T-helper 1 cell (primary cell): ENCODE measurements around the gene STK35.

ENCODE experiments used
- DNase-seq, 5 donors: peaks; one replicate each; pipeline ENCODE4 v3.0.0-alpha.2; 2012 to 2020
- total RNA-seq, 4 donors: gene quantifications; one replicate each; lab custom pipeline; 2026; lab: John Stamatoyannopoulos, UW

Gene STK35
- 27.4 to 40.9 (median 35.0) reads per million in 4 donors for total RNA-seq

DNA sequence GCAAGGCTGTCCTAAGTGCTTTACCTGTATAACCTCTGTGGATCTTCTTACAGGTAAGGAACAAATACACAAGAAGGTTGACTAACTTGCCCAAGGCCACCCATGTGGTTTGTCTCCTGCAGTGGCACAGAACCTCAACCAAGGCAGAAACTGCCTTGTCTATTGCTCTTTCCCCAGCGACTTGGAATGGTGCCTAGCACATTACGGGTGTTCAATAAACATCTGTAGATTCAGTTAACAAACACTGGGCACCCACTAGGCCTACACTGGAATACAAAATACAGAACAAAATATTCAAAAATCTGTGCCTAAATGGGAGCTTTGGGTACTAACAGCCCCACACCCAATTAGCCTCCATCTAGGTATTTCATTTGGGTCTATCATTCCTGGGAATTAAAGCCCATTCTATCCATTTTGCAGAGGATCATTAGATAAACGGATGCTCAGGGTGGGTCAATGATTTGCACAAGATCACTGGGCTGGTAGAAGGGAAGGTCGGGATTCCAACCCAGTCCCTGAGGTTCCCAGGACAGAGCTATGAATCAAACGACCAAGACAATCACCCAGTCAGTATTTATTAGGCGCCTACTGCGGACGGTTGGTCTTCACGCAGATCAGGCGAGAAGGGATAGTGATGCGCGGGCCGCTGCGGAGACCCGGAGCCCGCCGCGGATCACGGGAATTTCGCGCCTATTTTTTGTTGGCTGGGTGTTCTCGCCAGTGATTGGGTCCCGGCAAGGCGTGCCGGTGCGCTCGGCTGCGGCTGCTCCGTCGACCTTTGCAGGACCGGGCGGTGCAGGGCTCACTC is at the start of gene STK35:
Gene STK35 (plus strand): TSS at position 771 of the 808 bp plus-strand sequence. CDS start 55 bp downstream, outside the sequence.
- DNase-seq, result peak in 2 of 5 donors; percentile 3 to 56

- DNase-seq, result no peak
Measured at GRCh38 chr20:2051946-2052345, 49.7 kb upstream of the STK35 start.

GRCh38 chr20:2052741-2053140 is 48.9 kb upstream of the STK35 start:
- DNase-seq, result no peak

- no peak for DNase-seq
Measured at GRCh38 chr20:2053615-2054014, 48.0 kb upstream of the STK35 start.

- no peak for DNase-seq
Measured at GRCh38 chr20:2054911-2055310, 46.7 kb upstream of the STK35 start.

GRCh38 chr20:2059411-2059810 is 42.2 kb upstream of the STK35 start:
- no peak for DNase-seq

DNA sequence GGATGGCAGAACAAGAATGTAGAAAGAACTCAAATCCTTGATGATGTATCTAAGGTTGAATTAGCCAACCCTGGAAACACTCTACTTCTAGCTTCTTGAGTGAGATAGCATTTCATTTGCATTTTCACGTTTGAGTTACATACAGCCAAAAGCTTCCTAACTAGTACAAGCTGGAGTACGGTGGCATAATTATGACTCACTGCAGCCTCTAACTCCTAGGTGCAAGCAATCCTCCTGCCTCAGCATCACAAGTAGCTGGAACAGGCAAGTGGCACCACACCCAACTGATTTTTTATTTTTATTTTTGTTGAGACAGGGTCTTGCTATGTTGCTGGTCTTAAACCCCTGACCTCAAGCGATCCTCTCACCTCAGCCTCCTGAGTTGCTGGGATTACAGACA is 36.5 kb upstream of the STK35 start:
- DNase-seq, result no peak

DNA sequence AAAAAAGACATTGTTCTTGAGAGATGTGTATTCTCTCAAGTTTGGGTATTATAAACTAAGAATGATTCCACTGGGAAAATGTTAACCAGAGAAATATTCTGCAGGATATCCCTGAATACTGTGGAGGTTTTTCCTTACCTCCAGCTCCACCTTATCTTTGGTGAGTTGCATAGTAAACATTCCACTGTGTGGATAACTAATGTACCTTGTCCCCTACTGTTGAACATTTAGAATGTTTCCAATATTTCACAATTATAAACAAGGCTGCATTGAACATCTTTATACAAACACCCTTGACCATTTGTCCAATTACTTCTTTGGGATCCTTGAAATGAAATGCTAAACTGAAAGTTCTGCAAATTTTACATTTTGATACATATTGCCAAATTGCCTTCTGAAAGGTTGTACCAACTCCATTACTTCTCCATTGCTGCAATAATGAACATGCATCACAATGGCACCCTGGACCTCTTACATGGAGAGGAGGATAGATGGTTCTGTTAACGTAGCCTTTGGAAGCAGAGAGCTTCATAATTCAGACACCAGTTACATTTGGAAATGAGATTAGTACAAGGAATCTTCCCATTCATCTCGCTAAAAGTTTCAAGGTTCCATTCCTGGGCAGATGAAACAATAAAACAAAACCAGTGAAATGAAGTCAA is 35.0 kb upstream of the STK35 start:
- no peak for DNase-seq

DNA sequence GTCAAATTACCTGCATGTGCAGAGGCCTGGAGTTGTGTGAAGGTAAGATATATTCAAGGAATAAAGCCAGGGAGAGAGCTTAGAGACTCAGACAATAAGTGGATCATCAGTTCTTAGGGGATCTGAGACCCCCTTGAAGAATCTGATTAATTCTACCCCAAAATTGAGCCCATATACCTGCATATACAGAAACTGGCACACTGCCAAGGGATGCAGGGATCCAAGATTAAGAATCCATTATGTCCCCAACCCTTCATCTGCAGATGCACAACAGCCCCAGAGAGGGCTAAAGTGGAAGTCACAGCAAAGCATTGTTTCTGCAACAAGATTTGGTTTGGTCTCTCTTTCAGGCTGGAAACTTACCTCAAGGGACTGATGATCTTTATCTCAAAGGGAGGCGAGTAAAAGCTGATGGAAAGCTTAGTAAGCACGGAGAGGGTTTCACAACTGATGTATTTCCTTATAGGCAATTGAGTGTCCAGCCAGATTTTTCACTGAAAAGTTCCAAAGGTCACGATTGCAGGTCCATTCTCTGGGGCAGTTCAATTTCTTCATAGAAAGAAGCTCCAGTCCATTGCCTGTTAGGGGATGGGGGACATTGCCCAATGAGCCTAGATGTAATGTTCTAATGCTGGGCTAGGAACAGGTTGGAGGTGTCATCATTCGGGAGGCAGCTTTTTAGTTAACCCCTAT is 20.9 kb upstream of the STK35 start:
- no peak for DNase-seq

- no peak for DNase-seq
Measured at GRCh38 chr20:2084703-2085102, 16.9 kb upstream of the STK35 start.

DNA sequence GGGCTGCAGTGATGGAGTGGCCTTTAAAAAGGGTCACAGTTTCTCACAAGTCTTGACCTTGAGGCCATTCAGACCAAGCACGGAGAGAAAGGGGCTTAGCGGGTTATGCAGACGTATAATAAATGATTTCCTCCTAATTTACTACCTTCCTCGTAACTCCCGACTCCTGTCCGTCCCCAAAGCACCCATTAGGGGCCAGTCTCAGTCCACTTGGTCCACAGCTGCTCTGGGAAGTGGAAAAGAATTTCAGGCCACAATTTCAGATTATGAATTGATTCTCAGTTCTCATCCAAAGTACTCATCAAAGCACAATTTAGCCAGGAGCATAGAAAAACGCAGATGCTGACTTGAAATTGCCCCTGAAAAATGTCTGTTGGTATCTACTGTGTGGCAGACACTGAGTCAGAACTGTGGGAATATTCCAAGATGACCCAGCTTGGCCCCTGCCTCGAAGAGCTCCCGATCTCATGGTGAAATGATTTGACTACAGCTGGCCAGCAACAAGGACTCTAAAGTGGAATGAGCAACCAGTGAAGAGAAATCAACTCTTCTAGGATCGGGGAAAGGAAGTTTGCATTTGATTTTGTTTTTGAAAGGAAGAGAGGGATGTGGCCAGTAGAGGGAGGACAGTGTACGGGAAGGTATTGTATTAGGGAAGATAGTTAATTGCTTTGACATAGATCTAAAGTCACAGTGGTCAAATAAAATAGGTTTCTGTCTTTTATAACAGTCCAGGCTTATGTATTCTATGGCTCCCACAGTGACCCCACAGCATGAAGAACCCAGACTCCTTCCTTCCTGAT is 15.2 kb upstream of the STK35 start:
- DNase-seq, result no peak

DNA sequence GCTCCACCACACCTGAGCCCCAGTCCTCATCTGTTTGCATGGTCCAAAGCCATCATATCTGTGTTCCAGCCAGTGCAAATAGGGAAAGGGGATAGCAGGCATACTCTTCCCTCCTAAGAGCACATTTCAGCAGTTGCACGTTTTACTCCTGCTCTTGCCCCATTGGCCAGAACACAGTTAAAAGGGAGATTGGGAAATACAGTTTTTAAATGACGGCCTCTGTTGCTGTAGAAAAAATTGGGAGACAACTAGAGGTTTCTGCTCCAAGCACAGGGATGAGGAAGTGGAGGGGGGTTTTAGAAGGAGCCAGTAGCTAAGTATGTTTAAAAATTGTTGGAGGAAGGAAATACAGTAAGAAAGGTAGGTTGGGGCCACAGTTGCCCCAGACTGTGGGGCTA is 14.6 kb upstream of the STK35 start:
- no peak for DNase-seq

- no peak for DNase-seq
Measured at GRCh38 chr20:2088891-2089290, 12.7 kb upstream of the STK35 start.

DNA sequence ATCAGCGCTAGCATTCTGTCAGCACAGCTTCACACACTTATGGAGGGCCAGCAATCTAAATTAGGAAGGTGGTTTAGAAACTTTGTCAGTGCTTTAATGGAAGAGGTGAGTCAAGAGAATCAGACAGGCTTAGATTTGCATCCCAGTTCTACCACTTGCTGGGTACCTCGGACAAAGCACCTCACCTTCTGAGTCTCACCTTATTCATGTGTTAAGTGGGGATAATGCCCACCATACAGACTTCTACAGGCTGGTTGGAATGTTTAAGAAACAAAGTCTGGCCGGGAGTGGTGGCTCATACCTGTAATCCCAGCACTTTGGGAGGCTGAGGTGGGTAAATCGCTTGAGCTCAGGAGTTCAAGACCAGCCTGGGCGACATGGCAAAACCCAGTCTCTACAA is 12.2 kb upstream of the STK35 start:
- no peak for DNase-seq

DNA sequence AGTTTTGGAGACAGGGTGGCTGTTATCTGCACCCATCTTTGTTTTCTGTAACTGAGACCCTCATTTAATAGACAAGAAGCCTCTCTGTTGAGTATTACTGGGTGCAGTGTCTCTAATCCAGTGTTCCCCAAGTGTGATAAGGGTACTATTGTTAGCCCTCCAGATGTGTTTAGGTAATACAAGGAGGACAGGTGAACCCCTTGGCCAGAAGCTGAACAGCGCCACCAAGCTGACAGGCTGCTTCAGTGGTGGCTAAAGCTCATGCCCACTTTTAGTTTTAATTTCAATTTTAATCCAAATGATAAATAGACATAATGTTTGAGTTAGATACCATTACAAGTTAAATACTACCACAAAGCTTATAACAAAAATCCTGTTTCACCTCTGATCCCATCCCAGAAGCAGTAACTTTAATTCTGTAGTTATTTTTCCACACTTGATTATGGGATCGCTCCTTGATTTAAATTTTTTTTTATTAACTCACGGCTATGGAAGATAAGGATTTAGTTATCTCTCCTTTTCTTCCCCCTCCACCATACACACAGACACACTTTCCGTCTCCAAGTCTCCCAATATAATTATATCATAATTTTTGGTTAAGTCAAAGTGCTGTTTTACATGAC is 8.4 kb upstream of the STK35 start:
- peak in 3 of 5 donors; percentile 7 to 18 (median 12) for DNase-seq

- DNase-seq, result no peak
Measured at GRCh38 chr20:2093883-2094282, 7.7 kb upstream of the STK35 start.

DNA sequence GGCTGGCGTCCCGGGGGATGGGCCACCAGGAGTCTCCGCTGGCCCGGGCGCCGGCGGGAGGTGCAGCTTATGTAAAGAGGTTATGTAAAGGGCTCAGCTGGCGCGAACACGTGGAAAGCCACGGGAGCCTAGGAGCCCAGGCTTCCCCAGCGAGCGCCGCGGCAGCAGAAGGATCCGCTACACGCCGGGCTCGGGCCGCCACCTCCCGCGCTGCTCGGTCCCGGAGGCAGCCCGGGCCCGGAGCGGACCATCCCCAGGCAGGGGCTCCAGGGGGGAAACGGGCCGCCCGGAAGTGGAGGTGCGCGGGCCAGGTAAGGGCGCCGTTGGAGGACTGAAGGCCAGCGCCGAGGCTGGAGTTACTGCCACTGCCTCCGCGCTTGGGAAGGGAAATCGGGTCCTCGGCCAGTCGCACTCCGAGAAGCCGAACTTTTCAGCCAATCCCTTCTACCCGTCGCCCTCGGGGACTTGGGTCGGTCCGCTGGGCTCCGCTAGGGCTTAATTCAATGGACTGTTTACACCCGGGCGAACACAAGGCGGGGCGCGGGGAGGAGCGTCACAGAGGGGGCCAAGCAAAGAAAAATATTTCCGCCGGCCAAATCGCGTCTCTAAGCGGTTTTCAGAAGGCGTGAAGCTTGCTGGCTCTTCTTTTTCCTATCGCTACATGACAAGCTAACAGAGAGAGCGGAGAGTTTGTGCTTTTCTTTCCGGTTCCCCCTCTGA is 398 bp downstream of the STK35 start:
- DNase-seq, result peak; percentile 78 to 92 (median 83)

DNA sequence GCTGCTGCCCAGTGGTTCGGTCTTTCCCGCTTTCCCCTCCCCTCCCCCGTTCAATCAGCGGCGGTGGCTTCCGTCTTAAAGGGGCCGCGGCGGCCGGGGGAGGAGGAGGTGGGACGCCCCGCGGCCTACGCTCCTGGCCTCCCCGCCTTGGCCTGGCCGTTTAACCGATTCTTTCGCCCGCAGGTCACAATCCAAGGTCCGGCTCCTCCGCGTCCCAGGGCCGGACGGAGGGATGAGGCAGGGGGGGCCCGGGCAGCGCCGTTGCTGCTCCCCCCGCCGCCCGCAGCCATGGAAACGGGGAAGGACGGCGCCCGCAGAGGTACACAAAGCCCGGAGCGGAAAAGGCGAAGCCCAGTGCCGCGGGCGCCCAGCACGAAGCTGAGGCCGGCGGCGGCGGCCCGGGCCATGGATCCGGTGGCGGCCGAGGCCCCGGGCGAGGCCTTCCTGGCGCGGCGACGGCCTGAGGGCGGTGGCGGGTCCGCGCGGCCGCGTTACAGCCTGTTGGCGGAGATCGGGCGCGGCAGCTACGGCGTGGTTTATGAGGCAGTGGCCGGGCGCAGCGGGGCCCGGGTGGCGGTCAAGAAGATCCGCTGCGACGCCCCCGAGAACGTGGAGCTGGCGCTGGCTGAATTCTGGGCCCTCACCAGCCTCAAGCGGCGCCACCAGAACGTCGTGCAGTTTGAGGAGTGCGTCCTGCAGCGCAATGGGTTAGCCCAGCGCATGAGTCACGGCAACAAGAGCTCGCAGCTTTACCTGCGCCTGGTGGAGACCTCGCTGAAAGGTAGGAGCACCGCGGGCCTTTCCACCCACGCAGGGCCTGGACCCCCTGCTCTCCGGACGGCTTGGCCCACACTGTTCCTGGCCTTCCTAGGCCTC is 1.2 kb downstream of the STK35 start:
- DNase-seq, result peak; percentile 66 to 90 (median 77)

- DNase-seq, result no peak
Measured at GRCh38 chr20:2103461-2104153, 2.0 kb downstream of the STK35 start.

DNA sequence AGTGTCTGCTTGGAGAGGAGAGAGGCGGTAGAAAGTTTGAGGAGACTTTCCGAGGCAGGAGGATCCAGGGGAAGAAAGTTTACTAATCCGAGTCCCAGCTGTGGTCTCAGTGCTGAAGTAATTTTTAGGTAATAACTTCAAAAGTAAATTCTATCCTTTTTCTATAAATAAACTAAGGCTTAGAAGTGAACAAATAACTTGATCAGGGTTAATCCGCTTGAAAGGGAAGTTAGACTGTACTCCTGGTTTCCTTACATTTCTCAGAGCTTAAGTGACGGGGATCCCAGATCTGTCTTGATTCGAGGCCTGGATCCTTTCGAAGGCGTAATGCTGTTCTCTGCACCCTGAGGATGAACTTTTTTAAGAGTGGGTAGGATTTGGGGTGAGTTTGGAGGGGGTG is 2.6 kb downstream of the STK35 start:
- DNase-seq, result no peak
